Coronary artery (tissue), 2 donors: ENCODE data around the gene C17orf107.
"Not testable (repeated sequence)": the region's sequence is repeated elsewhere in the genome, so short reads cannot be mapped to it uniquely, and the experiment has no call there.

Source experiments
- DNase-seq: peaks from one replicate; pipeline ENCODE4 v3.0.0-alpha.2; 2017; ENCODE audit warnings: low spot score
- H3K27ac ChIP-seq, 2 donors: fragments of 200-600 bp; sonication (generic); one replicate each; pipeline ENCODE4 v1.5.1; 2016 to 2019
- H3K4me3 ChIP-seq: fragments of 200-600 bp; sonication (generic); 2 replicates; pipeline ENCODE4 v1.5.1; 2016; ENCODE audit warnings: mild to moderate bottlenecking, moderate library complexity
- CTCF ChIP-seq: fragments of 200-600 bp; sonication (generic); IDR thresholded peaks from one replicate; pipeline ENCODE4 v1.5.1; 2019; ENCODE audit warnings: antibody characterized with exemption

The C17orf107 gene

DNA sequence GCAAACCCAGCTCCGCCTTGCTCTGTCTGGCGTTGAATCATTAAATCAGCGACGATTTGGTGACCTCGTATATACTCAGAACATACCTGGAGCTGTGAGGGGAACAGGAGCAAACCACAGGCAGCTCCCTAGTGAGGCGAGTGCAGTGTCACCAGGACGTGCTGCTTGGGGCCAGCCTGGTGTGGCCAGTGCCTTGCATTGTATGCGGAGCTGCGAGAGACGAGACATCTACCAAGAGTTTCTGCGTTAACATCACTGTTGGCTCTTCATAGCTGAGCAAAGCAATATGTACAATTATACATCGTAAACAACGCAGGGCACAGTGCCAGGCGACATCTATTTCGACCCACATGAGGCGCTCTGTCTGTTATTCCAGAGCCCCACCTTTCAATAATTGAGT, 38.3 kb upstream of the C17orf107 start:
- DNase-seq: no peak
- Histone ChIP-seq H3K27ac (no peak overlapping the region), H3K4me3 (no peak overlapping the region)
- TF ChIP-seq CTCF: no peak

GRCh38 chr17:4862720-4863119, 36.6 kb upstream of the C17orf107 start:
- no peak for DNase-seq
- no peak for TF ChIP-seq CTCF
- Histone ChIP-seq H3K27ac (no peak overlapping the region), H3K4me3 (no peak overlapping the region)

DNA sequence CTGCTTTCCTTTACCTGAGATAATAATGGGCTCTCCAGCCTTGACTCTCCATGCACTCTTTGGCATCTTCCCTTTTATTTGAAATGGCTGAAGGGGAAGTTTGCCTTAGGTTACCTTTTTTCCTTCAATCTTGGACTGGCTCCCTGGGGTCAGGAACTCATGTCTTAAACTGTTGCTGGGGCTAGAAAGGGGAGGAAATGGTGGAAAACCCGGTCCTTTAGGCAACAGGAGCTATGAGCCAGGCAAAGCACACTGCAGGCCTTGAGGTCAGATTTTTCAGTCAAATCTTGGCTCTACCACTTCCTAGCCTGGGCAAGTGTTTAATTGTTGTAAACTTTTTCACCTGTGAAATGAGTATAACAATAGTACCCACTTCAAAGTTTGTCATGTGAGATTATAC, 36.0 kb upstream of the C17orf107 start:
- Histone ChIP-seq H3K4me3 (no peak overlapping the region), H3K27ac (no peak overlapping the region)
- no peak for TF ChIP-seq CTCF
- DNase-seq: no peak

DNA sequence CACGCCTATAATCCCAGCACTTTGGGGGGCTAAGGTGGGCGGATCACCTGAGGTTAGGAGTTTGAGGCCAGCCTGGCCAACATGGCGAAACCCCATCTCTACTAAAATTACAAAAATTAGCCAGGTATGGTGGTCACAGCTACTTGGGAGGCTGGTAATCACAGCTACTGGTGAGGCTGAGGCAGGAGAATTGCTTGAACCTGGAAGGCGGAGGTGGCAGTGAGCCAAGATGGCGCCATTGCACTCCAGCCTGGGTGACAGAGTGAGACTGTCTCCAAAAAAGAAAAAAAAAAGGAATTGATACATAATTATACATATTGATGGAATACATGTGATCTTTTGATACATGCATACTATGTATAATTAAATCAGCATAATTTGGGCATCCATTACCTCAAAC, 31.8 kb upstream of the C17orf107 start:
- H3K27ac ChIP-seq, H3K4me3 ChIP-seq, DNase-seq: not testable (repeated sequence)

DNA sequence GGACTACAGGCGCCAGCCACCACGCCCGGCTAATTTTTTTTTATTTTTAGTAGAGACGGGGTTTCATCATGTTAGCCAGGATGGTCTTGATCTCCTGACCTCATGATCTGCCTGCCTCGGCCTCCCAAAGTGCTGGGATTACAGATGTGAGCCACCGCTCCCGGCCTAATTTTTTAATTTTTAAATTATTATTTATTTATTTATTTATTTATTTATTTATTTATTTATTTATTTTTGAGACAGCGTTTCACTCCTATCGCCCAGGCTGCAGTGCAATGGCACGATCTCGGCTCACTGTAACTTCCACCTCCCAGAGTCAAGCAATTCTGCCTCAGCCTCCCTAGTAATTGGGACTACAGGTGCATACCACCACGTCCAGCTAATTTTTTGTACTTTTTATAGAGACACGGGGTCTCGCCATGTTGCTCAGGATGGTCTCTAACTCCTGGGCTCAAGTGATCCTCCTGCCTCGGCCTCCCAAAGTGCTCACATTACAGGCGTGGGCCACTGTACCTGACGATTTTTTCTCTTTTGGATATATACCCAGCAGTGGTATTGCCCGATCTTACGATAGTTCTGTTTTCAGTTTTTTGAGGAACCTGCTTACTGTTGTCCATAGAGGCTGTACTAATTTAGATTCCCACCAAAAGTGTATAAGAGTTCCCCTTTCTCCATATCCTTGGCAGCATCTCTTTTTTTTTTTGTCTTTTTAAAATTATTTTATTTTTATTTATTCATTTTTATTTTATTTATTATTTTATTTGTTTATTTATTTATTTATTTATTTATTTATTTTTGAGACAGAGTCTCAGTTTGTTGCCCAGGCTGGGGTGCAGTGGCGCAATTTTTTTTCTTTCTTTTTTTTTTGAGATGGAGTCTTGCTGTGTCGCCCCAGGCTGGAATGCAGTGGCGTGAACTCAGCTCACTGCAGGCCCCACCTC, 30.0 kb upstream of the C17orf107 start:
- not testable (repeated sequence) for H3K27ac ChIP-seq, H3K4me3 ChIP-seq, DNase-seq

DNA sequence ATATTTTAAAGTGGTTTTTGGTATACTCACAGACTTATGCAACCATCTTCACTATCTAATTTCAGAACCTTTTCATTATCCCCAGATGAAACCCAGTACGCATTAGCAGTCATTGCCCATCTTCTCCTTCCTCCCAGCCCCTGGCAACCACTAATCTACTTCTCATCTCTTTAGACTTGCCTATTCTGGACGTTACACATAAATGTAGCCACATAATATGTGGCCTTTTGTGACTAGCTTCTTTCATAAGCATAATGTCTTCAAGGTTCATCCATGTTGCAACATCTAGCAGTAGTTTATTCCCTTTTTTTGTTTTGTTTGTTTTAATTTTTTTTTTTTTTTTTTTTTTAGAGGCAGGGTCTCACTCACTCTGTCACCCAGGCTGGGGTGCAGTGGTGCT, 28.5 kb upstream of the C17orf107 start:
- TF ChIP-seq CTCF: no peak
- no peak overlapping the region for H3K4me3 ChIP-seq
- no peak for DNase-seq
- no peak overlapping the region for H3K27ac ChIP-seq

- H3K27ac ChIP-seq: no peak overlapping the region
- DNase-seq: no peak
Observed at GRCh38 chr17:4872786-4873185, 26.6 kb upstream of the C17orf107 start.

More at GRCh38 chr17:4872786-4873185, 26.6 kb upstream of the C17orf107 start:
- no peak for TF ChIP-seq CTCF
- H3K4me3 ChIP-seq: no peak overlapping the region
